ENCODE data around the gene WDR73. TPM values are rescaled to one million over a fixed set of nuclear protein-coding genes. Genes with fewer than 3 reads are reported as not detected.
"Not testable (repeated sequence)": the region's sequence is repeated elsewhere in the genome, so short reads cannot be mapped to it uniquely, and the experiment has no call there.

The WDR73 gene
- polyA plus RNA-seq (2012; ENCODE audit: missing spikeins), result 15.7 TPM

DNA sequence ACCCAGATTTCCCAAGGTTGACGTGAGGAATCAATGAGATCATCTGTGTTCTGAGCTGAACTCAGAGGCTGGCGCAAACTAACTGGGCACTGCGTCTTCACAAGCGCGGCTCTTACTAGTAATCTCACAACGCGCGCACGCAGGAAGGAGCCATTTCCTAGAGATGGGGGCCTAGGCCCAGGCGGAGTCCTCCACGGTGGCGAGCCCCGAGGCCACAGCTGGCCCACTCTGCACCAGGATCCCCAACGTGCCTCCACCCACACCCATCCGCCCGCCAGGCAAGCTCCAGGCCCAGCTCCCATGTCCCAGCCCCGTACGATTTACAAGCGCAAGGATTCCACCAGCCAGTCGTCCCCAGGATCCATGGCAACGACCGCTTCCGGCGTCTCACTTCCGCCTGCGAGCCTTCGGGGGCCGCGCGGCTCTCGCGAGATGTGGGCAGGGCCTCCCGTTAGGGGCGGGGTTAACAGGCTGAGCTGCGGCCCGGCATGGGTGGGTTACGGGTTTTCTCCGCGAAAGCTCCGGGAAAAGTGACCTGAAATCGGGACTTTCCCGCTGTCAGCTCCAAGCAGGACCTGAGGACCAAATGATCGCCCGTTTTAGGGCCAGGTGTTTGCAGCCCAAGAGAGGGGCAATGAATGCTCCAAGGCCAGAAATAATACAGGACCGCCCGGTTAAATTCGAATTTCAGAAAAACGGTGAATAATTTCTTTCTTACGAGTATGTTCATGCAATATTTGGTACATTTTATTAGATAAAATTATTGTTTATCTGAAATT lies at the start of gene WDR73:
WDR73 (minus strand) TSS at position 374 of the 779 bp plus-strand sequence; CDS start at position 365, 9 bp downstream.
- peak; percentile 93 for FAIRE-seq
- peak; percentile 86 for DNase-seq (ENCODE audit: insufficient read length)

DNA sequence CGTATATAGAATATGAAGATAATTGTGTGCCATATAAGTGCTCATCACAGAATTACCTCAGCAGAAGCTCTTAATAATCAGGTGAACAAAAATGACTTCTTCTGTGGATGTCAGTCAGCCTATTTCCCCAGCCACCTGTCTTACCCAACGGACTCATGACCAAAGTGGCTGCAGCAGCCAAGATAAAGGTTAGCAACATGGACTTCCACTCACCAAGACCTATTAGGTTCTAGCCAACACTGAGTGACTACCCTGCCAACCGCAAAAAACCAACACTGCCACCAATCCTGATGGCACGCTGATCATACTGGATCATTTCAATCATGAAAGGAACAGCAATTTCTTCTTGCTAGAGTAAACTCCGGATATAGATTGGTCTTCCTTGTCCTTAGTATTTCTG lies 49.7 kb upstream of the WDR73 start:
- TF ChIP-seq POLR2A (IDR thresholded peaks at IDR 0.05; ENCODE audit: low read depth, low read length), result no peak
- DNase-seq (ENCODE audit: insufficient read length) (no peak), FAIRE-seq (no peak)

More for the DNA sequence above, at the start of gene WDR73:
- TF ChIP-seq POLR2AphosphoS5 (IDR thresholded peaks at IDR 0.05; ENCODE audit: low read depth, low read length) (peak; percentile 74), POLR2A (IDR thresholded peaks at IDR 0.05; ENCODE audit: low read depth, low read length) (peak; percentile 64; the same call in 1 of the 2 replicates), TAF1 (IDR thresholded peaks at IDR 0.05; ENCODE audit: borderline replicate concordance, low read depth, low read length) (no peak)

DNA sequence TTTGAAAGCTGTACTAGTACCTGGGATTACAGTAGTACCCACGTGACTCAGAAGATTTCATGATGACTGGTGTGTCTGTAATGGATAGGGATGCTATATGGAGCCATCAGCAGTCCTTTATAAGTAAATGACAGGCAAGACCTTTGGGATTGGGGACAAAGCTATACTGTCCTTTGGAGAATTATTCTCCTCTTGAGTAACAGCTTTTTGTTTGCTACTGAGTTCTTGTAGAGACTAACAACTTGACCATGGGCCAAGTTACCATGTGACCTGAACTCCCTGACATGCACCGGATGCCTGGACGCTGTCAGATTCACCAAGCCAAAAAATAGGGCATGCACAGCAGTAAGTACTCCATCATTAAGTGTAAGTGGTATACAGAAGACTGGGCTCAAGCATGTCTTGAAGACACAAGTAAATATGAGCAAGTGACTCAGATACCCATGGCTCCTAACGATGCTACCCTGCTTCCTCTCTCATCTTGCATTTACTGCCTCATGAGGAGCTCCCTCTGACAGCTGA lies 48.9 kb upstream of the WDR73 start:
- no peak for DNase-seq (ENCODE audit: insufficient read length)
- no peak for TF ChIP-seq POLR2AphosphoS5 (IDR thresholded peaks at IDR 0.05; ENCODE audit: low read depth, low read length)
- no peak for TF ChIP-seq POLR2A (IDR thresholded peaks at IDR 0.05; ENCODE audit: low read depth, low read length)
- TF ChIP-seq TAF1 (IDR thresholded peaks at IDR 0.05; ENCODE audit: borderline replicate concordance, low read depth, low read length), result no peak
- no peak for FAIRE-seq

DNA sequence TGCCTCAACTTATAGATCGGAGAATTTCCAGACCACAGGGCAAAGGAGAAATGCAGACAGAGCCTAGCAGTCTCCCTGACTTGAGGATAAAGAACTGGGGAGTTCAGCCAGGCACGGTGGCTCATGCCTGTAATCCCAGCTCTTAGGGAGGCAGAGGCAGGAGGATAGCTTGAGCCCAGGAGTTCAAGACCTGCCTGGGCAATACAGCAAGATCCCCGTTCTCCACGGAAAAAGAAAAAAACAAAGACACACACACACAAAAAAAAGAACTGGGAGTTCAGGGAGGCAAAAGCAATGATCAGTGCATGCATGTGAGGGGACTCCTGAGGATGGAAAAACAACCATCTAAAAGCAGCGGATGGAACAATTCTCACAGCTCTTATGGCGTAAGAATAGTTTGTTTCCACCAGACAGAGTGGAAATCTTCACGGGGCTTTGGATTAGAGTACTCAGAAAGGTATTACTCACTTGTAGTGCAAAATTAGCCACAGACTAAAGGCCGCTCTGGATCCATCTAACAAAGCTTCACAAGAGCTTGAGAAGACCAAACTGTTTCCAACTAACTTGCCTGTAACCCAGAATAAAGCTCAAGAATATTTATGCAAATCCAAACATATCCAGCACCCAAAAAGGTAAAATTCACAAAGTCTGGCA lies 45.6 kb upstream of the WDR73 start:
- TF ChIP-seq TAF1 (IDR thresholded peaks at IDR 0.05; ENCODE audit: borderline replicate concordance, low read depth, low read length), result no peak
- no peak for TF ChIP-seq POLR2AphosphoS5 (IDR thresholded peaks at IDR 0.05; ENCODE audit: low read depth, low read length)
- DNase-seq (ENCODE audit: insufficient read length), result no peak
- FAIRE-seq, result no peak

DNA sequence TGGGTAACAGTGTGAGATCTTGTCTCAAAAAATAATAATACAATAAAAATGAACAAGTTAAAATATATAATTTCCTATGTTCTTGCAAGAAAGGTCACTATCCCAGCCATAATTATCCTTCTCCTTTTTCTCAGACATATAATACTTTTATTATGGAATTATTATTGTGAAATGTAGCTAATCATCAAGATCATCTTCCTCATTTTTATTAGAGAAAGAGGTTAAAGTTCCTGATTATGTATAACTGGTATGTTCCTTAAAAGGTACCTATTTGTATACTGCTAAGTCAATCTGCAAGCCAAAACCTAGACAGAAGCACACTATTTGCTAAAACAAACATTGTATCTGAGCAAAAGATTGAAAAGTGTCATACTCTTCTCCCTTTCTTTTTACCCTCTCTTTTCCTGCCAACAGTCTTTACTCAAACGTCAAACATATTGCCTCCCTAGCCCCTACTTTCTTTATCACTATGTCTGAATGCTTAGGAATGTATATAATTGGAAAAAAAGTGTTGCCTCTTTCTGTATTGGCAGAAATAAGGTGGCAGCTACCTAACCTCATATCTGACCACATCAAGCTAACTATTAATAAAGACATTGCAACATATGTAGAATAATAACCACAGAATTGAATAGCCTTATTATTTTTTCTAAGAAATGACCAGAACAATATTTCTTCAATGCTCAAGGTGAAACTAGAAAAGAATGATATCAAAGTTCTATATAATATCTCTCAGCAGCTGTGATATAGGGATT lies 43.3 kb upstream of the WDR73 start:
- FAIRE-seq (no peak), DNase-seq (ENCODE audit: insufficient read length) (no peak)
- TF ChIP-seq POLR2AphosphoS5 (IDR thresholded peaks at IDR 0.05; ENCODE audit: low read depth, low read length) (no peak), POLR2A (IDR thresholded peaks at IDR 0.05; ENCODE audit: low read depth, low read length) (no peak), TAF1 (IDR thresholded peaks at IDR 0.05; ENCODE audit: borderline replicate concordance, low read depth, low read length) (no peak)

DNA sequence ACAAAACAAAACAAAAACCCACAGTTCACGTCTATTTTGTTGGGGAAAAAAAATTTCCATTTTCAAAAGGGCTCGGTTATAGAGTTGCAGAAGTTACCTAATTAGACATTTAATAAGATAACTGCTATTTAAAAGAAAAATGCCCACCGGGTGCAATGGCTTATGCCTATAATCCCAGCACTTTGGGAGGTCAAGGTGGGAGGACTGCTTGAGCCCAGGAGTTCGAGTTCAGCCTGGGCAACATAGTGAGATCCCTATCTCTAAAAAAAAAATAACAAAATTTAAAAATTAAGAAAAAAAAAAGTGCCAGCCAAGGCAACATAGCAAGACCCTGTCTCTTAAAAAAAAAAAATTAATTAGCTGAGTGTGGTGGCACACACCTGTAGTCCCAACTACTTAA lies 42.7 kb upstream of the WDR73 start:
- TF ChIP-seq POLR2AphosphoS5 (IDR thresholded peaks at IDR 0.05; ENCODE audit: low read depth, low read length) (no peak), POLR2A (IDR thresholded peaks at IDR 0.05; ENCODE audit: low read depth, low read length) (no peak), TAF1 (IDR thresholded peaks at IDR 0.05; ENCODE audit: borderline replicate concordance, low read depth, low read length) (no peak)
- FAIRE-seq, result no peak
- DNase-seq (ENCODE audit: insufficient read length), result no peak

DNA sequence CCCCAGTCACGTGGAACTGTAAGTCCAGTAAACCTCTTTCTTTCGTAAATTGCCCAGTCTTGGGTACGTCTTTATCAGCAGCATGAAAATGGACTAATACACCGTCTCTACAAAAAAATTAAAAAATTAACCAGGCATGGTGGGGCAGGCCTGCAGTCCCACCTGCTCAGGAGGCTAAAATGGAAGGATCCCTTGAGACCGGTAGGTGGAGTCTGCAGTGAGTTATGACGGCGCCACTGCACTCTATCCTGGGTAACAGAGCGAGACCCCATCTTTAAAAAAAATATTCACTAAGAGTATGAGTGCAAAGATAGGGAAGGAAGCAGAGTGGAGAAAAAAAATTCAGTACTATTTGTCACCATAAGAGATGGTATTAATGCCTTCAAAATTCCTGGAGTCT lies 36.3 kb upstream of the WDR73 start:
- DNase-seq (ENCODE audit: insufficient read length) (no peak), FAIRE-seq (no peak)
- no peak for TF ChIP-seq POLR2A (IDR thresholded peaks at IDR 0.05; ENCODE audit: low read depth, low read length)
- TF ChIP-seq TAF1 (IDR thresholded peaks at IDR 0.05; ENCODE audit: borderline replicate concordance, low read depth, low read length), result no peak
- no peak for TF ChIP-seq POLR2AphosphoS5 (IDR thresholded peaks at IDR 0.05; ENCODE audit: low read depth, low read length)

DNA sequence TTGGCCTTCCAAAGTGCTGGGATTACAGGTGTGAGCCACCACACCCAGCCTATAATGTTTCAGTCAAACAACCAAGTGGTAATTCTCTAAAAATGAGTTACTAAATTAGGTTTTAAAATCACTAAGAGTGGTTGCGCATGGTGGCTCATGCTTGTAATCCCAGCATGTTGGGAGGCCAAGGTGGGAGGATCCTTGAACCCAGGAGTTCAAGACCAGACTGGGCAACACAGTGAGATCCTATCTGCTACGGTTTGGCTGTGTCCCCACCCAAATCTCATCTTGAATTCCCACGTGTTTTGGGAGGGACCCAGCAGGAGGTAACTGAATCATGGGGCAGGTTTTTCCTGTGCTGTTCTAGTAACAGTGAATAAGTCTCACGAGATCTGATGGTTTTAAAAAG lies 35.8 kb upstream of the WDR73 start:
- no peak for FAIRE-seq
- no peak for DNase-seq (ENCODE audit: insufficient read length)

DNA sequence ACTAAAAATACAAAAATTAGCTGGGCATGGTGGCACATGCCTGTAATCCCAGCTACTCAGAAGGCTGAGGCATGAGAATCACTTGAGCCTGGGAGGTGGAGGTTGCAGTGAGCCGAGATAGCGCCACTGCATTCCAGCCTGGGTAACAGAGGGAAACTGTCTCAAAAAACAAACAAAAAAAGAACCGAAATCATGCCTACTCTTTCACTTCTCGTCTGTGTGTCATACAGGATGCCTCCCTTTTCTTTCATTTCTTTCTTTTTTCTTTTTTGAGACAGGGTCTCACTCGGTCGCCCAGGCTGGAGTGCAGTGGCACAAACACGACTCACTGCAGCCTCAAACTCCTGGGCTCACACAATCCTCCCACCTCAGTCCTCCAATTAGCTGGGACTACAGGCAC lies 32.4 kb upstream of the WDR73 start:
- FAIRE-seq; DNase-seq (ENCODE audit: insufficient read length): not testable (repeated sequence)

More for the DNA sequence above, 35.8 kb upstream of the WDR73 start:
- TF ChIP-seq TAF1 (IDR thresholded peaks at IDR 0.05; ENCODE audit: borderline replicate concordance, low read depth, low read length) (no peak), POLR2AphosphoS5 (IDR thresholded peaks at IDR 0.05; ENCODE audit: low read depth, low read length) (no peak), POLR2A (IDR thresholded peaks at IDR 0.05; ENCODE audit: low read depth, low read length) (no peak)

DNA sequence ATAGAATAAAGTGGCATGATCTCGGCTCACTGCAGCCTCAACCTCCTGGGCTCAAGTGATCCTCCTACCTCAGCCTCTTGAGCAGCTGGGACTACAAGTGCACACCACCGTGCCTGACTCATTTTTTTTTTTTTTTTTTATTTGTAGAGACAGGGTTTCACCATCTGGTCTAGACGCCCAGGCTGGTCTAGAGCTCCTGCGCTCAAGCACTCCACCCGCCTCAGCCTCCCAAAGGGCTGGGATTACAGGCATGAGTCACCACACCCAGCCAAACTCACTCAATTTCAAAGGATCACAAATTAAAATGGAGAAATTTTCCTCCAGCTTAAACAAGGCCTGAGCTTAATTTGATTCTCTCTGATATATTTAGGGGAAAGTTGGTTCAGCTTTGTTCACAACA lies 31.2 kb upstream of the WDR73 start:
- no peak for DNase-seq (ENCODE audit: insufficient read length)

DNA sequence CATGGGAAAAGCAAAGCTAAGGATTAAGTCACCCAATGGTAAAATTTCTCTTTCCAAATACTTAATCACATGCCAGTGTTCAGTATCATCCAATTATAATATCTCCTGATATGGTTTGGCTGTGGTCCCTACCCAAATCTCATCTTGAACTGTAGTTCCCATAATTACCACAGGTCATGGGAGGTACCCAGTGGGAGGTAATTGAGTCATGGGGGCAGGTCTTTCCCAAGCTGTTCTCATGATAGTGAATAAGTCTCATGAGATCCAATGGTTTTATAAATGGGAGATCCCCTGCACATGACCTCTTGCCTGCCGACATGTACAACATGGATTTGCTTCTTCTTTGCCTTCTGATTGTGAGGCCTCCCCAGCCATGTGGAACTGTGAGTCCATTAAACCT lies 30.0 kb upstream of the WDR73 start:
- TF ChIP-seq POLR2AphosphoS5 (IDR thresholded peaks at IDR 0.05; ENCODE audit: low read depth, low read length) (no peak), TAF1 (IDR thresholded peaks at IDR 0.05; ENCODE audit: borderline replicate concordance, low read depth, low read length) (no peak), POLR2A (IDR thresholded peaks at IDR 0.05; ENCODE audit: low read depth, low read length) (no peak)
- no peak for FAIRE-seq
- DNase-seq (ENCODE audit: insufficient read length), result no peak

More for the DNA sequence above, 31.2 kb upstream of the WDR73 start:
- TF ChIP-seq TAF1 (IDR thresholded peaks at IDR 0.05; ENCODE audit: borderline replicate concordance, low read depth, low read length) (no peak), POLR2A (IDR thresholded peaks at IDR 0.05; ENCODE audit: low read depth, low read length) (no peak), POLR2AphosphoS5 (IDR thresholded peaks at IDR 0.05; ENCODE audit: low read depth, low read length) (no peak)
- FAIRE-seq, result no peak

Measured in GM12892 (cell line).